Measurements from ENCODE around the gene CHD9NB.

DNA sequence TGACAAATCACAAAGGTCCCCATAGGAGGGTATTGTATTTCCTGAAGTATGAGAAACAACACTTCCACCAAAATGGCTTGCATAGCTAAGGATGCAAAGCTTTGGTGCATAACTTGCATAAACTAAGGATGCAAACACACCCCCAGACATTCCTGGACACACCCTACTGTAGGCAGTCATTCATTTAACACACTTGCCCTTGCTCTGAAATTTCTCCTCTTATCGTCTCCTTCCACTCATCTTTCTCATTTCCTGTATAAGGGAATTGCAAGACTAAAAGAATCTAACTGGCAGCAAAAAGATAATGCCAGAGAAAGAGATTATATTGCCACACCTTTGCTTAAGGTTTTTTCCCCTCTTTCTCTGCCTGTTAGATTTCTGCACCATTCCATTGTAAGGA, 30.4 kb upstream of the CHD9NB start:
- TF ChIP-seq, protein P1, sequence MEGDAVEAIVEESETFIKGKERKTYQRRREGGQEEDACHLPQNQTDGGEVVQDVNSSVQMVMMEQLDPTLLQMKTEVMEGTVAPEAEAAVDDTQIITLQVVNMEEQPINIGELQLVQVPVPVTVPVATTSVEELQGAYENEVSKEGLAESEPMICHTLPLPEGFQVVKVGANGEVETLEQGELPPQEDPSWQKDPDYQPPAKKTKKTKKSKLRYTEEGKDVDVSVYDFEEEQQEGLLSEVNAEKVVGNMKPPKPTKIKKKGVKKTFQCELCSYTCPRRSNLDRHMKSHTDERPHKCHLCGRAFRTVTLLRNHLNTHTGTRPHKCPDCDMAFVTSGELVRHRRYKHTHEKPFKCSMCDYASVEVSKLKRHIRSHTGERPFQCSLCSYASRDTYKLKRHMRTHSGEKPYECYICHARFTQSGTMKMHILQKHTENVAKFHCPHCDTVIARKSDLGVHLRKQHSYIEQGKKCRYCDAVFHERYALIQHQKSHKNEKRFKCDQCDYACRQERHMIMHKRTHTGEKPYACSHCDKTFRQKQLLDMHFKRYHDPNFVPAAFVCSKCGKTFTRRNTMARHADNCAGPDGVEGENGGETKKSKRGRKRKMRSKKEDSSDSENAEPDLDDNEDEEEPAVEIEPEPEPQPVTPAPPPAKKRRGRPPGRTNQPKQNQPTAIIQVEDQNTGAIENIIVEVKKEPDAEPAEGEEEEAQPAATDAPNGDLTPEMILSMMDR (IDR thresholded peaks at IDR 0.05) = no peak
- TF ChIP-seq POLR2A (IDR thresholded peaks at IDR 0.05) = no peak

Measured in lower leg skin (tissue), 3 donors.